Endodermal cell (in vitro differentiated cells): Measurements from ENCODE around the gene RAB6A. TPM values are rescaled to one million over a fixed set of nuclear protein-coding genes. Genes with fewer than 3 reads are reported as not detected.
A peak's percentile ranks its signal among the peaks of the same experiment; 100 is the strongest.

Experiments
- DNase-seq: peaks from one replicate; pipeline ENCODE4 v3.0.0-alpha.2; 2017
- H3K27ac ChIP-seq: 2 replicates; pipeline ENCODE4 v1.5.1; 2013; ENCODE audit warnings: mild to moderate bottlenecking, low read depth, low read length, moderate library complexity
- H3K27me3 ChIP-seq: 2 replicates; pipeline ENCODE4 v1.6.1; 2013; ENCODE audit warnings: mild to moderate bottlenecking, low read length, moderate library complexity; ENCODE audit not compliant: insufficient read depth, control insufficient read depth, poor library complexity, severe bottlenecking
- H3K36me3 ChIP-seq: 2 replicates; pipeline ENCODE4 v1.7.0; 2013; ENCODE audit warnings: mild to moderate bottlenecking, low read length, moderate library complexity; ENCODE audit not compliant: control insufficient read depth, insufficient read depth
- H3K4me1 ChIP-seq: one replicate; pipeline ENCODE4 v1.7.0; 2013; ENCODE audit warnings: low read length; ENCODE audit not compliant: control insufficient read depth, insufficient read depth
- H3K4me3 ChIP-seq: 2 replicates; pipeline ENCODE4 v1.5.1; 2013; ENCODE audit warnings: mild to moderate bottlenecking, low read length, moderate library complexity
- H3K9ac ChIP-seq: 2 replicates; pipeline ENCODE4 v1.6.1; 2013; ENCODE audit warnings: mild to moderate bottlenecking, low read length, moderate library complexity; ENCODE audit not compliant: poor library complexity, severe bottlenecking; ENCODE audit errors: extremely low read depth
- H3K9me3 ChIP-seq: 2 replicates; pipeline ENCODE4 v1.6.1; 2013; ENCODE audit warnings: mild to moderate bottlenecking, low read length, moderate library complexity; ENCODE audit not compliant: control insufficient read depth
- H3K27ac Mint-ChIP-seq: 2 replicates; pipeline ENCODE4 v1.8.0; 2020; ENCODE audit warnings: mixed read lengths
- H3K27me3 Mint-ChIP-seq: 2 replicates; pipeline ENCODE4 v1.8.0; 2021; ENCODE audit warnings: mild to moderate bottlenecking, mixed read lengths; ENCODE audit not compliant: insufficient read depth
- H3K36me3 Mint-ChIP-seq: 2 replicates; pipeline ENCODE4 v1.8.0; 2020; ENCODE audit warnings: low read depth, mixed read lengths
- H3K4me1 Mint-ChIP-seq: 2 replicates; pipeline ENCODE4 v1.8.0; 2020; ENCODE audit warnings: mixed read lengths
- H3K4me3 Mint-ChIP-seq: 2 replicates; pipeline ENCODE4 v1.8.0; 2020; ENCODE audit warnings: mild to moderate bottlenecking, moderate library complexity, mixed read lengths
- H3K9me3 Mint-ChIP-seq: 2 replicates; pipeline ENCODE4 v1.8.0; 2020; ENCODE audit warnings: mild to moderate bottlenecking, mixed read lengths
- WGBS, 2 experiments: methylation state at CpG; one replicate each; pipeline versions ENCODE4 v1.1.5 to v1.1.7; 2013; ENCODE audit warnings: missing lambda C conversion rate in 2 of 2, mixed read lengths in 1 of 2; ENCODE audit not compliant: insufficient coverage in 1 of 2, insufficient read length in 1 of 2; 5-methylcytosine and 5-hydroxymethylcytosine counted together
- total RNA-seq, 2 donors: library from RNA; stranded (reverse); fragmentation: NEBNext Ultra II Directional in 1 of 2; extraction: Animal tissue kit (Norgen Biotek cat#: 25700) in 1 of 2; gene quantifications; 2 replicates in 1 of 2; 3 replicates in 1 of 2; pipeline ENCODE4 v1.2.1, GENCODE V29; 2021
- TF ChIP-seq, protein P1 (sequence below): fragments of 200-600 bp; sonication (generic); conservative IDR thresholded peaks from 2 replicates; pipeline ENCODE4 v1.5.0; 2021; ENCODE audit warnings: antibody characterized with exemption, mild to moderate bottlenecking

Gene RAB6A
- total RNA-seq, 2 donors from 2014 or later: 77.9 to 79.5 TPM

DNA sequence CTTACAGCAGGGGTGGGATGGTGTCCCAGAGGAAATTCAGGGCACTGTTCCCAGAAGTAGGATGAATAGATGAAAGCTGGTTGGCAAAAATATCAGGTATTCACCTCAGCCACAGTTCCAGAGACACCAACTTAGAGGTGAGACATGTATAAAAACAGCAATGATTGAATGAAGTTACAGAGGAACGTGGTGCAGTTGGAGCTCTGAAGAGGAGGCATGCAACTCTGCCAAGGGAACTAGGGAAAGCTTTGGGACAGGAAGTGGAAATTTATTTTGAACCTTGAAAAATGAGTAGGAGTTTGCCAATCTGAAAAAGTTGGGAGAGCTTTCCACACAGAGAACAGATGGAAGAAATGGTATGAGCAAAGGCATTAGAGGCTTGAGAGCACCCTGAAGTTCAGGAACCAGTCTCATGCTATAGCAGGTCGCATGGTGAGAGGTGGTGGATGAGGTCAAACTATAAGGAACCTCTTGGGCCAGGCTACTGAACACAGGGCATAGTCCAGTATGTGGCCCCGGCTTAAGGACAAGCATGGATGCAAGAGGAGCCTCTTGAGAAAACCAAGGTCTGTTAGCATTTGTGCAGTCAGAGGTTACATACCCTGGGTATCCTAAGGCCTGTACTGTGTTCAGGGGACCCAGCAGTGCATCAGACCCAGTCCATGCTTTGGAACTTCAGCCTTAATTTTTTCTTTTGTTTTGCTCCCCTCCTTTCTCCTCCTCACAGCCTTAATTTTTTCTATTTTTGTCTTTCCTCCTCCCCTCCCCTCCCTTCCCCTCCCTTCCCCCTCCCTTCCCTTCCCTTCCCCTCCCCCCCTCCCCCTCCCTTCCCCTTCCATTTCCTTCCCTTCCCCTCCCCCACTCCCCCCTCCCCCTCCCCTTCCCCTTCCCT is 97.0 kb downstream of the RAB6A start:
- no peak overlapping the region for H3K4me3 ChIP-seq
- H3K36me3 ChIP-seq: no peaks in the 10 kb centered on the region
- H3K9ac ChIP-seq: no peak overlapping the region
- no peaks in the 10 kb centered on the region for H3K4me1 ChIP-seq
- DNase-seq: no peak
- Mint-ChIP-seq H3K9me3 (no peaks in the 10 kb centered on the region), H3K36me3 (peaks cover 5% of the 10 kb centered on the region), H3K4me1 (peaks cover 12% of the 10 kb centered on the region), H3K4me3 (no peak overlapping the region), H3K27me3 (peaks cover 41% of the 10 kb centered on the region), H3K27ac (no peak overlapping the region)
- H3K27me3 ChIP-seq: no peaks in the 10 kb centered on the region
- no peak overlapping the region for H3K27ac ChIP-seq
- no peaks in the 10 kb centered on the region for H3K9me3 ChIP-seq
- TF ChIP-seq, protein P1, sequence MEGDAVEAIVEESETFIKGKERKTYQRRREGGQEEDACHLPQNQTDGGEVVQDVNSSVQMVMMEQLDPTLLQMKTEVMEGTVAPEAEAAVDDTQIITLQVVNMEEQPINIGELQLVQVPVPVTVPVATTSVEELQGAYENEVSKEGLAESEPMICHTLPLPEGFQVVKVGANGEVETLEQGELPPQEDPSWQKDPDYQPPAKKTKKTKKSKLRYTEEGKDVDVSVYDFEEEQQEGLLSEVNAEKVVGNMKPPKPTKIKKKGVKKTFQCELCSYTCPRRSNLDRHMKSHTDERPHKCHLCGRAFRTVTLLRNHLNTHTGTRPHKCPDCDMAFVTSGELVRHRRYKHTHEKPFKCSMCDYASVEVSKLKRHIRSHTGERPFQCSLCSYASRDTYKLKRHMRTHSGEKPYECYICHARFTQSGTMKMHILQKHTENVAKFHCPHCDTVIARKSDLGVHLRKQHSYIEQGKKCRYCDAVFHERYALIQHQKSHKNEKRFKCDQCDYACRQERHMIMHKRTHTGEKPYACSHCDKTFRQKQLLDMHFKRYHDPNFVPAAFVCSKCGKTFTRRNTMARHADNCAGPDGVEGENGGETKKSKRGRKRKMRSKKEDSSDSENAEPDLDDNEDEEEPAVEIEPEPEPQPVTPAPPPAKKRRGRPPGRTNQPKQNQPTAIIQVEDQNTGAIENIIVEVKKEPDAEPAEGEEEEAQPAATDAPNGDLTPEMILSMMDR: no peak
- 88 to 90% methylated on average over 3 of the region's 3 CpGs for WGBS, 2 experiments

DNA sequence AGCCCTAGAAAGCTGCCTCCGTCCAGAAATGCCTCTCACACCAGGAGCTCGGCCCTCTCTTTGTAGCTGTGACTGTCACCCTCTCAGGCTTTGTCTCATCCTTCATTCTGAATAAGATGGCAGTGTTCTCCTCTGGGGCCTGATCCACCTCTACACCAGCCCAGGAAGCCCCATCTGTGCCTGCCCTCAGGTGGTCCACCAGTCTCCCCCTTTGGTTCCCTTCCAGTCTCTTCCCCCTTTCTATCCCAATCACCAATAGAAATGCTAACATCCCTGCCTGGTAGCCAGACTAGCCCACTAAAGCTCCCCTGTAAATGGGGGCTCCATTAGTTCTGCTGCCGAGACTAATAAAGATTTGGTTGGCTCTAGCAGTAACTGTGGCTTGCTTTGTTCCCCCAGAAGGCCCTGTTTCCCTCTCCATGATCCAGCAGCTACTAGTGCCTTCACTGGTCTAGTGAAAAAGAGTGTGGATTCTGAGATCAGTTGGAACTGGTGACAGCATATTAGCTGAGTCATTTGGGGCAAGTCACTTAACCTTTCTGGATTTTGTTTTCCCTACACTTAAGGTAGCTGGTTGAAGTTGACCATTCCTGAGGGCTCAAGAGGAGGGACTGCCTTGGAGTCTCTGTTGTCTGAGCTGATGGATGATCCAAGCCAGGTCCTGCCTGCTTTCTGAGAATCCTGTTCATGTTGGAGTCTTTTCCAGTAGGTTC is 98.3 kb downstream of the RAB6A start:
- Mint-ChIP-seq H3K27me3 (peaks cover 53% of the 10 kb centered on the region), H3K36me3 (peaks cover 11% of the 10 kb centered on the region), H3K9me3 (no peaks in the 10 kb centered on the region), H3K4me3 (no peak overlapping the region), H3K4me1 (peaks cover 12% of the 10 kb centered on the region), H3K27ac (no peak overlapping the region)
- Histone ChIP-seq H3K9me3 (no peaks in the 10 kb centered on the region), H3K9ac (no peak overlapping the region), H3K4me1 (no peaks in the 10 kb centered on the region), H3K27ac (no peak overlapping the region), H3K27me3 (no peaks in the 10 kb centered on the region), H3K4me3 (no peak overlapping the region), H3K36me3 (no peaks in the 10 kb centered on the region)
- TF ChIP-seq, protein P1: no peak
- DNase-seq: no peak
- WGBS, 2 experiments: 88% methylated on average over 3 of the region's 3 CpGs

DNA sequence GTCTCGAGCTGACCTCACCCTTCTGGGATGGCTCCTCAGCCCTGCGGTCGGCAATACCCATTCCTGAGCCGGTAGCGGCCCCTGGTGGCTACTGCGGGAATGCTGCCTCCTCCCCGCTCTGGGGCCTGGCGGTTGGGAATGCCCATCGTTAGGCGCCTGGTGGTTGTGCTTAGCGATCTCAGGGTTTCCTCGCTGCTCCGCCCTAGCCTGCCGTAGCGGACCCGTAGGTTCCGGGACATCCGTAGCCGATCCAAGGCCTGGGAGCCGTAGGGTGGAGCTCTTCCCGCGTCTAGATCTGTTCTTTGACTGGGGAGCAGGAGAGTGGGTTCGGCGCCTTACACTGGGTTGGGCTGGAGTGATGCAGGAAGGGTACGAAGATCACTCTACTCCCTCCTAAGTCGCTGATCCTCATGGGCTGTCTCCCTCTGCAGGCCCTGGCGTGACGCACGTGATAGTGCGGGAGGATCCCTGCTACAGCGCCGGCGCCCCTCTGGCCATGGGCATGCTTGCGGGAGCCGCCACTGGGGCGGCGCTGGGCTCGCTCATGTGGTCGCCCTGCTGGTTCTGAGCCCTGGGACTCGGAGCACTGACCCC is 99.7 kb downstream of the RAB6A start:
- Histone ChIP-seq H3K27ac (no peak overlapping the region), H3K9ac (no peak overlapping the region), H3K9me3 (no peaks in the 10 kb centered on the region), H3K27me3 (no peaks in the 10 kb centered on the region), H3K4me1 (no peaks in the 10 kb centered on the region), H3K4me3 (peak overlapping the region; percentile 36), H3K36me3 (no peaks in the 10 kb centered on the region)
- DNase-seq: peak; percentile 99
- TF ChIP-seq, protein P1: peak; percentile 98
- H3K9me3 Mint-ChIP-seq: no peaks in the 10 kb centered on the region
- peaks cover 12% of the 10 kb centered on the region for H3K4me1 Mint-ChIP-seq
- peak overlapping the region; percentile 92 for H3K27ac Mint-ChIP-seq
- WGBS, 2 experiments: 18 to 31% methylated on average over 16 to 40 of the region's 40 CpGs
- H3K4me3 Mint-ChIP-seq: peak overlapping the region; percentile 51
- H3K27me3 Mint-ChIP-seq: peaks cover 53% of the 10 kb centered on the region
- H3K36me3 Mint-ChIP-seq: peaks cover 12% of the 10 kb centered on the region
